T-helper 9 cell (primary cell): Measurements from ENCODE around the gene MED13.
A peak's percentile ranks its signal among the peaks of the same experiment; 100 is the strongest.

ENCODE experiments used
- DNase-seq: peaks from one replicate; pipeline ENCODE4 v3.0.0-alpha.2; 2020
- total RNA-seq, 2 donors: gene quantifications; one replicate each; lab custom pipeline; 2026; lab: John Stamatoyannopoulos, UW

Gene MED13, protein sequence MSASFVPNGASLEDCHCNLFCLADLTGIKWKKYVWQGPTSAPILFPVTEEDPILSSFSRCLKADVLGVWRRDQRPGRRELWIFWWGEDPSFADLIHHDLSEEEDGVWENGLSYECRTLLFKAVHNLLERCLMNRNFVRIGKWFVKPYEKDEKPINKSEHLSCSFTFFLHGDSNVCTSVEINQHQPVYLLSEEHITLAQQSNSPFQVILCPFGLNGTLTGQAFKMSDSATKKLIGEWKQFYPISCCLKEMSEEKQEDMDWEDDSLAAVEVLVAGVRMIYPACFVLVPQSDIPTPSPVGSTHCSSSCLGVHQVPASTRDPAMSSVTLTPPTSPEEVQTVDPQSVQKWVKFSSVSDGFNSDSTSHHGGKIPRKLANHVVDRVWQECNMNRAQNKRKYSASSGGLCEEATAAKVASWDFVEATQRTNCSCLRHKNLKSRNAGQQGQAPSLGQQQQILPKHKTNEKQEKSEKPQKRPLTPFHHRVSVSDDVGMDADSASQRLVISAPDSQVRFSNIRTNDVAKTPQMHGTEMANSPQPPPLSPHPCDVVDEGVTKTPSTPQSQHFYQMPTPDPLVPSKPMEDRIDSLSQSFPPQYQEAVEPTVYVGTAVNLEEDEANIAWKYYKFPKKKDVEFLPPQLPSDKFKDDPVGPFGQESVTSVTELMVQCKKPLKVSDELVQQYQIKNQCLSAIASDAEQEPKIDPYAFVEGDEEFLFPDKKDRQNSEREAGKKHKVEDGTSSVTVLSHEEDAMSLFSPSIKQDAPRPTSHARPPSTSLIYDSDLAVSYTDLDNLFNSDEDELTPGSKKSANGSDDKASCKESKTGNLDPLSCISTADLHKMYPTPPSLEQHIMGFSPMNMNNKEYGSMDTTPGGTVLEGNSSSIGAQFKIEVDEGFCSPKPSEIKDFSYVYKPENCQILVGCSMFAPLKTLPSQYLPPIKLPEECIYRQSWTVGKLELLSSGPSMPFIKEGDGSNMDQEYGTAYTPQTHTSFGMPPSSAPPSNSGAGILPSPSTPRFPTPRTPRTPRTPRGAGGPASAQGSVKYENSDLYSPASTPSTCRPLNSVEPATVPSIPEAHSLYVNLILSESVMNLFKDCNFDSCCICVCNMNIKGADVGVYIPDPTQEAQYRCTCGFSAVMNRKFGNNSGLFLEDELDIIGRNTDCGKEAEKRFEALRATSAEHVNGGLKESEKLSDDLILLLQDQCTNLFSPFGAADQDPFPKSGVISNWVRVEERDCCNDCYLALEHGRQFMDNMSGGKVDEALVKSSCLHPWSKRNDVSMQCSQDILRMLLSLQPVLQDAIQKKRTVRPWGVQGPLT (N-terminal part only)
- total RNA-seq: 172 to 323 reads per million in 2 donors

DNA sequence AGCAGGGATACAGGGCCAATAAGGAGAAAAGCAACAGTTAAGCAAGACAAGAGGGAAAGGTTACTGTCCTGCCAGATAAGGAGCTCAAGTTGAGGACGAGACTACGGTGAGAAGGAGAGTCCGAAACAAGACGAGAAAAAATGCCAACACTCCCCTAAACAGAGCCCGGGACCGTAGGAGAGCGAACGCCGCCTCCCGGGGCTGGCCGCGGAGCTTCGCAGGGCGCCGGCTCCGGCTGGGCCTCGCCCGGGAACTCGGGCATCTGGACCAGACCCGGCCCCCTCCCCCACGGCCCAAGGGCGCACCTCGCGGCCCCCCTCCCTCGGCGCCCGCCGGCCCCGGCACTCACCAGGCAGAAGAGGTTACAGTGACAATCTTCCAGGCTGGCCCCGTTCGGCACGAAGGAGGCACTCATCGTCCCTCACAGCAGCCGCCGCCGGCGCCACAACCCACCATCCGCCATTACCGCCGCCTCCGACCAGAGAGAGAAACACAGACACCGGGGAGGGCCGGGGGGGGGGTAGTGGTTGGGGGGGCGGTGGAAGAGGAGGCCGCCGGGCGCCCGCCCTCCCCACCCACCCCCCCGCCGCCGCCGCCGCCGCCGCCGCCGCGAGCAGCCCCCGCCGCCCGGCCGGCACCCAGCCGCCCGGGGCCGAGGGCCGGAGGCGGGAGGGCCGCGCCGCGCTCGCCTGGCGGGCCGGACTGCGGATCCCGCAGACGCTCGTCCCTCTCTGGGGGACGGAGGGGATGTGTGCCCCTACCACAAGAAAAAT lies at the start of gene MED13:
MED13 (minus strand) TSS at position 488 of the 773 bp plus-strand sequence; CDS start at position 415, 73 bp downstream.
- DNase-seq: peak; percentile 59

DNA sequence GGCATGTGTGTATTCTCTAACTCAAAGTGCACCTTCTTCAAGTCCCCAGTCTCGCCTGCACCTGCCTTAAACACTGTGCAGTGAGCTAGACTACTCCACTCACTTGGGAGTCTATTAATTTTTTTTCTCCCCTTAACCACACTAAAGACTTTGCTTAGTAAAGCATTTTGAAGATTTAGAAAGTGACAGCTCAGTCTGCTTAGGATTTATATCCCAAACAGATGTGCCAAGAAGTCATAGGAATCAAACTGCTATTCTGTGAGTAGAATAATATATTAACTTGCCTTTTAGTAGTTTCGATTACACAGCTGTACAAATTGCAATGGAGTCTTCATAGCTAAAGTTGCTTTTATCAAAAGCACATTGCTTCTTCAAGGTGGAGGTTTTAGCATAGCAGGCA lies 47.2 kb upstream of the MED13 start:
- DNase-seq: no peak

DNA sequence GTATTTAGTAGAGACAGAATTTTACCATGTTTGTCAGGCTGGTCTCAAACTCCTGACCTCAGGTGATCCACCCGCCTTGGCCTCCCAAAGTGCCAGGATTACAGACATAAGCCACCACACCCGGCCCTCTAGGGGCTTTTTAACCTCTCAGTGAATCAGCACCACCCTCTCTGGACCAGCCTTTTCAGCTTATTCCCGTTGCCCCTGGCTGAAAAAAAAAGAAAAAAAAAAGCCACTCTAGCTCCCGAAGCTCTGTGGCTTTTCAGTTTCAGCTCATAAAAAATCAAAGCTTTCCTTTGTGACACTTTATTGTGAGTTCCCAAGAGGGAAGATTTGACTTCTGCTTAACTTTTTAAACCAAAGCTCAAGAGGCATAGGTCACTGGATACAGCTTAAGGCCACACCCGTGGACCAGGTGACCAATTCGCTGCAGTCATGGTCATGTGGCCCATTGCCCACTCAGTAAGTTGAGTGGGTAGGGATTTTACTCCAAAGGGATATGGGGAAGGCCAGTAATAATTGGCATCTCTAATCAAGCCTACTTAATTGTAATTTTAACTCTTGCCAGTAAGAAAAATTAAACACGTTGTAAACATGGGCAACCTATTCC lies 46.6 kb upstream of the MED13 start:
- no peak for DNase-seq

- DNase-seq: no peak
Observed at GRCh38 chr17:62110923-62111484, 45.9 kb upstream of the MED13 start.

DNA sequence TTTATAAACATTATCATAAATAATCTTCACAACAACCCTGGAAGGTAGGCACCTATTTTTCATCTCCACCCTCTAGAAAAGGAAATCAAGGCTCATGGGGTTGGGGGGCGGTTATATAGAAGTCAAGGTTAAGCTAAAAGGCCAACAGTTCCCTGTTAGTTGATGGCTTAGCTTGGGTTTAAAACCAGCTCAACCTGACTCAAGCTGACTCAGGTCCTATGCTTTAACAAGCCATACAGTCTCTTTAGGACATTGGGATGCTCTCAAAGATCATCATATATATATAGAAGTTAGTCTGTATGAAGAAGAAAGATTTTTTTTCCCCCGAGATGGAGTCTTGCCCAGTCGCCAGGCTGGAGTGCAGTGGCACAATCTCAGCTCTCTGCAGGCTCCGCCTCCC lies 44.8 kb upstream of the MED13 start:
- DNase-seq: no peak

DNA sequence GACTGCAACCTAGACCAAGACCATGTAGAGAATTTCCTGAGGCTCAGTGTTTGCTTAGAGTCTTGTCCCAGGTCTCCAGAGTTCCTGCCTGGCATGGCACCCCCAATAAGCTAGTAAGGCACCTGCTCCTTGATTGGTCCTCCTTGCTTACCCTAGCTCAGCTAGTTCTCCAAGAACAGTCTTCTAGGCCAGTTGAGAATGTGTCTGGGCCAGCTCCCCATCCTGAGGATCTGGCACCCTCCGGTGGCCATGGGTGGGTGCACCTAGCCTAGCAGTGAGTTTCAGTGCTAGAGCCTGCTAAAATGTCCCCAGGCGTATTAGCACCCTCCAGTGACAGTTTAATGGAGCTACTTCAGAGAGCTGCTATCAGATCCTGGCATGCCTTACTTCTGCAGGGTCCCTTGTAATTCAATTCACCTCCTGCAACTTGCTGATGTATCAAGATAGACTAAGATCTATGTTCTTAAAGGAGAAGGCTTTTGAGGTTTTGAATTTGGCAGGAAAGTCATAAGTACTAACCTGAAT lies 44.4 kb upstream of the MED13 start:
- DNase-seq: no peak

GRCh38 chr17:62105861-62106260 lies 40.8 kb upstream of the MED13 start:
- DNase-seq: no peak

DNA sequence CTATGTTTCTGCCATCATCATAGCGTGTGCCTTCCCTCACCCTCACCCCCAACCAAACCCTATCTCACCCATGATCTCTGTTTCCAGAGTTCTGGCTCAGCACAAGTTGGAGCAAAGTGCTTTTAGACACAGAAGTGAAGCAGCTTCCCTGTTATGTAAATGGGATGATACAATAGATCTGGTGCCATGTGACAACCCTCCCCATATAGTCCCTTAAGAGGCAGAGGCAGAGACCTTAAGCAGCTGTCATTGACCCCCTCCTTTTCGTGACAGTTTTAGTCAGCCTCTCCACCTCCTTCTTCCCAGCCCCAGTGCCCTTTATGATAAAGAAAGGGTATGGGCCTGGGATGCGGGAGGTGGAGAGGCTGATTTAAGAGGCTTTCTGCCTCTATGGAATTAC lies 40.3 kb upstream of the MED13 start:
- DNase-seq: no peak

GRCh38 chr17:62101515-62101914 lies 36.4 kb upstream of the MED13 start:
- no peak for DNase-seq

GRCh38 chr17:62101090-62101489 lies 36.0 kb upstream of the MED13 start:
- DNase-seq: no peak

DNA sequence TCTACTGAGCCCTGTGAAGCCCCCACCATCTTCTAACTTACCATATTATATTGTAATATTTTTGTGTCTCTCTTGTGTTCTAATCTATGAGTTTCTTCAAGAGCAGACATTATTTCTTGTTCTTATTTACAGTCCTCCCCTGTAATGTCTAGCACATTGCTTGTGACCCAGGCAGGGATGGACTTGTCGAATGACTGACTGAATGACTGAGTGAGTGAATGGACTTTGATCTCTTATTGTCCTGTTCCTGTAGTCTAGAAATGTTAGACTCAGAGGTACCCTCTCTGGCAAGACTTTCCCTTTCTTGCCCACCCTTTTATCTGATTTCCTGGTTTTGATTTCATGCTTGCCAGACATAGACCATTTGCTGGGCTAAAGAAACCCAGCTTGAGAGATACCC lies 35.0 kb upstream of the MED13 start:
- DNase-seq: no peak

- no peak for DNase-seq
Observed at GRCh38 chr17:62099532-62099931, 34.5 kb upstream of the MED13 start.

- DNase-seq: no peak
Observed at GRCh38 chr17:62098623-62099231, 33.6 kb upstream of the MED13 start.

GRCh38 chr17:62096401-62096670 lies 31.3 kb upstream of the MED13 start:
- no peak for DNase-seq

DNA sequence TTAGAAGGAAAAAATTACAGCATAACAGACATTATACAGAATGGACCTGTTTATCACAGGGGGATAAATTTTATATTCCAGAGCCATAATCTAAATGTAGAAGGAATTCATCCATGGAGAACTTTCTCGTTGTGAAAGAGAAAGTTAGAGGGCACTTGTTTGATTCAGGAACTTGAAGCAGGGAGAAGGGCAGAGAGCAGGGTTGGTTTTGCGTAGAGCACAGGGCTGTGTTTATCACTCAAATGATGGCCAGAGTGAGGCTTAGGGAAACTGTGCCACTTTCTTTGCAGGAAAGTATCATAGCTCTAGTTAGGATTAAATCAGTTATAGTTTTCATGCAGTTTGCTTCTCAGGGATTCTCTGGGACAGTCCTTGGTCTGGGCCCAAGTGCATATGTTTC lies 29.1 kb upstream of the MED13 start:
- DNase-seq: no peak

- no peak for DNase-seq
Observed at GRCh38 chr17:62093188-62094155, 28.4 kb upstream of the MED13 start.

- no peak for DNase-seq
Observed at GRCh38 chr17:62092784-62093183, 27.7 kb upstream of the MED13 start.

- no peak for DNase-seq
Observed at GRCh38 chr17:62091804-62092203, 26.7 kb upstream of the MED13 start.

DNA sequence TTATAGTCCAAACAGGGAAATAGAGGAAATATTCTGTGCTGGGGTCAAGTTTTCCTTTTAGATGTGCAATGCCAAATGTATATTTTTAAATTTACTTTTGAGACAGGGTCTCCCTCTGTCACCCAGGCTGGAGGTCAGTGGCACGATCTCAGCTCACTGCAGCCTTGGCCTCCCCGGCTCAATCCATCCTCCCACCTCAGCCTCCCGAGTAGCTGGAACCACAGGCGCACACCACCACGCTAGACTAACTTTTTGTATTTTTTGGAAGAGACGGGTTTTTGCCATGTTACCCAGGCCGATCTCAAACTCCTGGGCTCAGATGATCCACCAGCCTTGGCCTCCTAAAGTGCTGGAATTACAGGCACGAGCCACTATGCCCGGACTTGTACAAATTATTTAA lies 25.8 kb upstream of the MED13 start:
- no peak for DNase-seq
